HEK293 (cell line): ENCODE results near the gene VDR.
A peak's percentile ranks its signal among the peaks of the same experiment; 100 is the strongest.

Source experiments
- CTCF ChIA-PET: fragments of 350-600 bp; formaldehyde crosslinking; extraction: SDS; loops from one replicate; lab custom pipeline; 2021; ENCODE audit warnings: antibody characterized with exemption; lab: Yijun Ruan, JAX
- POLR2A ChIA-PET: fragments of 300-600 bp; formaldehyde crosslinking; extraction: SDS; loops from one replicate; lab custom pipeline; 2020; ENCODE audit warnings: antibody characterized with exemption, inconsistent platforms; lab: Yijun Ruan, JAX
- H3K27ac ChIP-seq: fragments of 200-500 bp; sonication (Bioruptor generic); 2 replicates; pipeline ENCODE4 v1.5.1; 2014; ENCODE audit warnings: low read depth, low read length, control low read depth, inconsistent platforms; ENCODE audit errors: extremely low read depth
- H3K36me3 ChIP-seq, 2 experiments: fragments of 200-500 bp in 1 of 2; sonication (Bioruptor generic) in 1 of 2; 1 replicate in 1 of 2; 2 replicates in 1 of 2; pipeline ENCODE4 v1.5.1; 2014 to 2017; ENCODE audit warnings: inconsistent platforms in 2 of 2, low read length in 2 of 2; ENCODE audit not compliant: control insufficient read depth in 2 of 2, insufficient read depth in 1 of 2
- H3K4me1 ChIP-seq: fragments of 200-500 bp; sonication (Bioruptor generic); 2 replicates; pipeline ENCODE4 v1.5.1; 2014; ENCODE audit warnings: mild to moderate bottlenecking, low read length, inconsistent platforms; ENCODE audit not compliant: control insufficient read depth, insufficient read depth
- H3K4me3 ChIP-seq: 2 replicates; pipeline ENCODE4 v1.5.1; 2011; ENCODE audit warnings: low read depth, mild to moderate bottlenecking, control low read depth, low read length, moderate library complexity
- H3K9me3 ChIP-seq: fragments of 200-500 bp; sonication (Bioruptor generic); 2 replicates; pipeline ENCODE4 v1.5.1; 2014; ENCODE audit warnings: low read depth, low read length, inconsistent platforms; ENCODE audit not compliant: control insufficient read depth, insufficient read depth
- GLIS1 ChIP-seq: fragments of 450-650 bp; formaldehyde crosslinking; IDR thresholded peaks from 2 replicates; pipeline ENCODE4 v1.5.1; 2016; ENCODE audit warnings: missing biosample characterization, missing genetic modification characterization
- MEIS1 ChIP-seq: sonication (generic); formaldehyde crosslinking; IDR thresholded peaks from 2 replicates; pipeline ENCODE4 v1.8.1; 2022; ENCODE audit warnings: missing genetic modification reagents, mild to moderate bottlenecking, borderline replicate concordance
- SALL2 ChIP-seq: fragments of 450-650 bp; formaldehyde crosslinking; IDR thresholded peaks from 2 replicates; pipeline ENCODE4 v1.5.0; 2017; ENCODE audit warnings: missing biosample characterization, mild to moderate bottlenecking, missing genetic modification characterization, borderline replicate concordance
- ZBTB21 ChIP-seq: fragments of 450-650 bp; formaldehyde crosslinking; IDR thresholded peaks from 2 replicates; pipeline ENCODE4 v1.5.1; 2017; ENCODE audit warnings: missing biosample characterization, missing genetic modification characterization
- ZNF10 ChIP-seq: fragments of 450-650 bp; formaldehyde crosslinking; IDR thresholded peaks from 2 replicates; pipeline ENCODE4 v1.5.1; 2017; ENCODE audit warnings: missing biosample characterization, missing genetic modification characterization
- ZNF394 ChIP-seq: fragments of 450-650 bp; formaldehyde crosslinking; IDR thresholded peaks from 2 replicates; pipeline ENCODE4 v1.5.1; 2016; ENCODE audit warnings: missing biosample characterization, missing genetic modification characterization, mild to moderate bottlenecking, moderate library complexity, borderline replicate concordance
- ZNF423 ChIP-seq: fragments of 450-650 bp; formaldehyde crosslinking; IDR thresholded peaks from 2 replicates; pipeline ENCODE4 v1.5.1; 2016; ENCODE audit warnings: missing biosample characterization, missing genetic modification characterization
- ZNF548 ChIP-seq: fragments of 450-650 bp; formaldehyde crosslinking; IDR thresholded peaks from 2 replicates; pipeline ENCODE4 v1.5.1; 2016; ENCODE audit warnings: missing biosample characterization, missing genetic modification characterization
- ZNF623 ChIP-seq: fragments of 450-650 bp; formaldehyde crosslinking; IDR thresholded peaks from 2 replicates; pipeline ENCODE4 v1.5.1; 2016; ENCODE audit warnings: missing biosample characterization, missing genetic modification characterization
- TF ChIP-seq, protein P1 (sequence below): fragments of 450-650 bp; formaldehyde crosslinking; IDR thresholded peaks from 2 replicates; pipeline ENCODE4 v1.5.0; 2017; ENCODE audit warnings: missing biosample characterization, missing genetic modification characterization, borderline replicate concordance
- TF ChIP-seq, protein P2 (sequence below): fragments of 450-650 bp; formaldehyde crosslinking; IDR thresholded peaks from 2 replicates; pipeline ENCODE4 v1.5.1; 2016; ENCODE audit warnings: missing biosample characterization, missing genetic modification characterization

VDR gene

DNA sequence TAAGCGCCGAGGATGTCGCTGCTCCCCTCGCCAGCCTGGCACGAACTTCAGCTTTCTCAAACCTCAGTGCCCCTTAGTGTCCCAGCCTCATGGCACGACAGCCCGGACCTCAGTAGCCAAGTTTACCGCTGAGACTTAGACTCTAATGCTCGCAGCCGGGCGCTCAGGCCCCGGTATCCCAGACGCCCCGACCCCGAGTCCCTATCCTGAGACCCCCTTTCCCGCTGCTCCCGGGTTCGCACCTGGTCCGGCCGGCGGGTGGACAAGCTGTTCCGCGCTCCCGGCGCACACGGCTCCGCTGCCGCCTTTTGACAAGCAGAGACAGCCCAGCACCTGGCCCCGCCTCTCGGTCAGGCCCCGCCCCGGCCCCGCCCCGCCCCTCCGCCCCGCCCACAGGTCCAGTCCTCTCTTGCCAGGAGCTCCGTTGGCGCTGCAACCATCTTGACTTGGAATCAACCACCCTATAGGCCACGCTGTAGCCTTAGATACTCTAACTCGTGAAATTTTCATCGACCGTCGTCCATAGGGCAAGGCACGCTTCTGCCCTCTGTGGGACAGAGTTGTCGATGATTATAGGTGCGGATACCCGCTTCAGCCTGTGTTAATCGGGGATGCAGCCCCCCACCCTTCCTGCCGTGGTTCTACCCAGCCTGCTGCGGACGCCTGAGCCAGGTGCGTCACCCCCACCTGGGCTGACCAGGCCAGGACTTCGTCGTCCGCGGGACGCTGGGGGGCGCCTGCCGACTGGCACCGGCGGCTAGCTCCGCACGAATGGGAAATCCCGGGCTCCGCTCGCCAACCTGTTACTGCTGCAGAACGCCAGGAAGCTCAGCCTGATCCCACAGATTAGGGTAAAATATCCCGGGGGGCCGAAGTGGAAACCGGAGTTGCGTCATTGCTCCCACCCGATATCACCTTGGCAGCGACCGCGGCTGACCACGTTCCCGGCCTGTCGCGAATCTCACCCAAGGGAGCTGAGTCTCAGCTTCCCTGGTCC lies at the start of gene VDR (continued):
- TF ChIP-seq, protein P1, sequence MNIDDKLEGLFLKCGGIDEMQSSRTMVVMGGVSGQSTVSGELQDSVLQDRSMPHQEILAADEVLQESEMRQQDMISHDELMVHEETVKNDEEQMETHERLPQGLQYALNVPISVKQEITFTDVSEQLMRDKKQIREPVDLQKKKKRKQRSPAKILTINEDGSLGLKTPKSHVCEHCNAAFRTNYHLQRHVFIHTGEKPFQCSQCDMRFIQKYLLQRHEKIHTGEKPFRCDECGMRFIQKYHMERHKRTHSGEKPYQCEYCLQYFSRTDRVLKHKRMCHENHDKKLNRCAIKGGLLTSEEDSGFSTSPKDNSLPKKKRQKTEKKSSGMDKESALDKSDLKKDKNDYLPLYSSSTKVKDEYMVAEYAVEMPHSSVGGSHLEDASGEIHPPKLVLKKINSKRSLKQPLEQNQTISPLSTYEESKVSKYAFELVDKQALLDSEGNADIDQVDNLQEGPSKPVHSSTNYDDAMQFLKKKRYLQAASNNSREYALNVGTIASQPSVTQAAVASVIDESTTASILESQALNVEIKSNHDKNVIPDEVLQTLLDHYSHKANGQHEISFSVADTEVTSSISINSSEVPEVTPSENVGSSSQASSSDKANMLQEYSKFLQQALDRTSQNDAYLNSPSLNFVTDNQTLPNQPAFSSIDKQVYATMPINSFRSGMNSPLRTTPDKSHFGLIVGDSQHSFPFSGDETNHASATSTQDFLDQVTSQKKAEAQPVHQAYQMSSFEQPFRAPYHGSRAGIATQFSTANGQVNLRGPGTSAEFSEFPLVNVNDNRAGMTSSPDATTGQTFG (tag by site-specific recombination) = no peak
- TF ChIP-seq ZNF548 (tag by site-specific recombination) (no peak), SALL2 (tag by site-specific recombination) (no peak)

DNA sequence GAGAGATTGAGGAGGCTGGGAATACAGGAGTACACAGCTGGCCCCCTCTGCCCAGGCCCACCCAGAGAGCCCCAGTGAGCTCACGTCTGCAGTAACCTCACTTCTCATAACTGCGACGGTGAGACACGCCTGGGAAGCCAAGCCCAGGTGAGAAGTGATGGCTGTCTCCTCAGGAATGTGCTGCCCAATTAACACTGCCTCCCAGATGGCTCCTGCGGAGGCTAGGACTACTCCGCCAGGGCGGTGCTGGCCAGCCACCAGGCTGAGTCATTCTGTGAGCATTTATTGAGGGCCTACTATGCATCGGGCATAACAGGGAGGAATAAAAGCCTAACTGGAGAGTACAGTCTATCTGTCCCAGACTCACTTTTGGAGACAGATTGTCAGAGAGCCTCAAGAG lies 49.3 kb upstream of the VDR start:
- POLR2A ChIA-PET = interaction anchor here (0.9 kb wide), 1 partner anchor 9 kb away, joined by 4 read pairs; the partner anchor contains the start of gene TMEM106C
- no peaks in the 10 kb centered on the region; the same call in 1 of the 2 replicates for H3K4me1 ChIP-seq
- TF ChIP-seq GLIS1 (tag by site-specific recombination) (0 out of 2 replicates have a peak, but pooled peaks have one; percentile 19), ZNF623 (tag by site-specific recombination) (no peak)
- TF ChIP-seq, protein P2, sequence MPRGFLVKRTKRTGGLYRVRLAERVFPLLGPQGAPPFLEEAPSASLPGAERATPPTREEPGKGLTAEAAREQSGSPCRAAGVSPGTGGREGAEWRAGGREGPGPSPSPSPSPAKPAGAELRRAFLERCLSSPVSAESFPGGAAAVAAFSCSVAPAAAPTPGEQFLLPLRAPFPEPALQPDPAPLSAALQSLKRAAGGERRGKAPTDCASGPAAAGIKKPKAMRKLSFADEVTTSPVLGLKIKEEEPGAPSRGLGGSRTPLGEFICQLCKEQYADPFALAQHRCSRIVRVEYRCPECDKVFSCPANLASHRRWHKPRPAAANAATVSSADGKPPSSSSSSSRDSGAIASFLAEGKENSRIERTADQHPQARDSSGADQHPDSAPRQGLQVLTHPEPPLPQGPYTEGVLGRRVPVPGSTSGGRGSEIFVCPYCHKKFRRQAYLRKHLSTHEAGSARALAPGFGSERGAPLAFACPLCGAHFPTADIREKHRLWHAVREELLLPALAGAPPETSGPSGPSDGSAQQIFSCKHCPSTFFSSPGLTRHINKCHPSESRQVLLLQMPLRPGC (tag by site-specific recombination) = no peak
- H3K27ac ChIP-seq = no peak overlapping the region
- CTCF ChIA-PET = interaction anchor here (1.1 to 6.9 kb wide), 3 partner anchors 9 to 236 kb away, joined by 4 to 45 read pairs (median 31); partner anchors contain the start of gene TMEM106C
- H3K4me3 ChIP-seq = no peak overlapping the region
- H3K36me3 ChIP-seq = no peaks in the 10 kb centered on the region
- H3K9me3 ChIP-seq = no peaks in the 10 kb centered on the region

- TF ChIP-seq ZNF10 = no peak
- no peak for TF ChIP-seq MEIS1
- no peak for TF ChIP-seq ZNF423
- no peak for TF ChIP-seq ZNF394 (tag by site-specific recombination)
- no peak for TF ChIP-seq ZBTB21 (tag by site-specific recombination)
- H3K27ac ChIP-seq = no peak overlapping the region
- ChIA-PET CTCF (interaction anchor here (0.6 to 6.9 kb wide), 12 partner anchors 12 to 1586 kb away, joined by 3 to 45 read pairs (median 4); partner anchors contain the start of genes TMEM106C and VDR), POLR2A (interaction anchor here (1.1 kb wide), 1 partner anchor 46 kb away, joined by 3 read pairs; the partner anchor contains the start of gene VDR)
- no peaks in the 10 kb centered on the region; the same call in 1 of the 2 replicates for H3K4me1 ChIP-seq
- no peak overlapping the region for H3K4me3 ChIP-seq
- H3K9me3 ChIP-seq = no peaks in the 10 kb centered on the region
- no peaks in the 10 kb centered on the region for H3K36me3 ChIP-seq
Observed at GRCh38 chr12:47950856-47951468, 46.2 kb upstream of the VDR start.
